GM12878 (cell line): ENCODE results near the gene UQCC2. TPM values are rescaled to one million over a fixed set of nuclear protein-coding genes. Genes with fewer than 3 reads are reported as not detected.

Experiments
- ATAC-seq: fragments of 200-7000 bp; cut with Tn5 transposase; 3 replicates; pipeline ENCODE4 v1.9.1; 2020; ENCODE audit warnings: mild to moderate bottlenecking, moderate library complexity
- BruUV-seq: library from RNA; stranded (reverse); fragments of 400-500 nt; replicated peaks from 2 replicates; lab custom pipeline; 2021; lab: Mats Ljungman, UMichigan
- CTCF ChIA-PET: fragments of 300-600 bp; sonication (Branson Sonifier 250); formaldehyde crosslinking; extraction: SDS; loops from one replicate; lab custom pipeline; 2021; ENCODE audit warnings: inconsistent platforms; lab: Yijun Ruan, JAX
- POLR2A ChIA-PET: fragments of 350-600 bp; formaldehyde crosslinking; extraction: SDS; loops from one replicate; lab custom pipeline; 2021; ENCODE audit warnings: inconsistent platforms; lab: Charles Lee
- RAD21 ChIA-PET: fragments of 300-600 bp; sonication (Branson Sonifier 250); formaldehyde crosslinking; loops from one replicate; lab custom pipeline; 2023; ENCODE audit warnings: antibody characterized with exemption; ENCODE audit not compliant: unreplicated experiment; lab: Charles Lee
- SMC1A ChIA-PET: fragments of 300-600 bp; sonication (Branson Sonifier 250); formaldehyde crosslinking; loops from one replicate; lab custom pipeline; 2023; ENCODE audit not compliant: unreplicated experiment, uncharacterized antibody; lab: Charles Lee
- DNase-seq: peaks from one replicate; pipeline ENCODE4 v3.0.0-alpha.2; 2011; ENCODE audit warnings: low read depth, low spot score
- FAIRE-seq: peaks from 3 replicates; lab custom pipeline; 2011; peaks lifted over from hg19 to GRCh38; lab: Jason Lieb, UNC
- H2AFZ ChIP-seq: 2 replicates; pipeline ENCODE4 v1.6.0; 2011; ENCODE audit warnings: low read depth, low read length, control low read depth; ENCODE audit not compliant: control insufficient read depth
- H3K27ac ChIP-seq: 2 replicates; pipeline ENCODE4 v1.5.1; 2011; ENCODE audit warnings: control low read depth; ENCODE audit not compliant: control insufficient read depth, insufficient read depth
- H3K27me3 ChIP-seq, 2 experiments: replicated peaks in 1 of 2; 2 replicates each; pipeline versions ENCODE4 v1.6.0 to v1.6.1; 2011; ENCODE audit warnings: low read length in 1 of 2; ENCODE audit not compliant: control insufficient read depth in 2 of 2, insufficient read depth in 2 of 2
- H3K36me3 ChIP-seq, 2 experiments: 2 replicates each; pipeline ENCODE4 v1.5.1; 2011; ENCODE audit warnings: low read length in 1 of 2; ENCODE audit not compliant: control insufficient read depth in 2 of 2, insufficient read depth in 2 of 2
- H3K4me1 ChIP-seq: 2 replicates; pipeline ENCODE4 v1.6.1; 2011; ENCODE audit warnings: mild to moderate bottlenecking, low read length, moderate library complexity, mixed read lengths; ENCODE audit not compliant: control insufficient read depth, insufficient read depth
- H3K4me2 ChIP-seq: 2 replicates; pipeline ENCODE4 v1.6.0; 2011; ENCODE audit warnings: control low read depth; ENCODE audit not compliant: control insufficient read depth, insufficient read depth
- H3K4me3 ChIP-seq: fragments of 200-600 bp; sonication (generic); 2 replicates; pipeline ENCODE4 v1.5.1; 2016
- H3K79me2 ChIP-seq: 2 replicates; pipeline ENCODE4 v1.6.0; 2011; ENCODE audit warnings: low read length; ENCODE audit not compliant: control insufficient read depth, insufficient read depth
- H3K9ac ChIP-seq: 2 replicates; pipeline ENCODE4 v1.8.0; 2011; ENCODE audit warnings: low read length, control low read depth, mixed read lengths; ENCODE audit not compliant: control insufficient read depth, insufficient read depth
- H3K9me3 ChIP-seq: replicated peaks from 3 replicates; pipeline ENCODE4 v1.5.1; 2011; ENCODE audit warnings: mild to moderate bottlenecking, low read length; ENCODE audit not compliant: control insufficient read depth, insufficient read depth
- H4K20me1 ChIP-seq: 2 replicates; pipeline ENCODE4 v1.6.0; 2011; ENCODE audit not compliant: control insufficient read depth, insufficient read depth
- ATF2 ChIP-seq: IDR thresholded peaks from 2 replicates; pipeline ENCODE4 v1.6.1; 2012; ENCODE audit warnings: low read length, inconsistent platforms
- ATF7 ChIP-seq: fragments of 450-650 bp; IDR thresholded peaks from 2 replicates; pipeline ENCODE4 v1.6.1; 2016; ENCODE audit warnings: low read depth, mild to moderate bottlenecking
- CHD4 ChIP-seq: fragments of 200-600 bp; sonication (generic); IDR thresholded peaks from 2 replicates; pipeline ENCODE4 v1.6.1; 2016; ENCODE audit warnings: mild to moderate bottlenecking
- MYC ChIP-seq: IDR thresholded peaks from 2 replicates; pipeline ENCODE4 v1.6.1; 2011; ENCODE audit warnings: mild to moderate bottlenecking, low read length, moderate library complexity, inconsistent platforms; ENCODE audit not compliant: insufficient read depth, insufficient replicate concordance, insufficient read length, severe bottlenecking
- RB1 ChIP-seq: fragments of 450-650 bp; formaldehyde crosslinking; IDR thresholded peaks from 2 replicates; pipeline ENCODE4 v1.6.1; 2017; ENCODE audit warnings: mild to moderate bottlenecking, borderline replicate concordance
- RELB ChIP-seq: fragments of 450-650 bp; IDR thresholded peaks from 2 replicates; pipeline ENCODE4 v1.6.1; 2017; ENCODE audit warnings: low read depth, mild to moderate bottlenecking, moderate library complexity
- SREBF2 ChIP-seq: IDR thresholded peaks from 2 replicates; pipeline ENCODE4 v1.6.1; 2012; ENCODE audit warnings: mild to moderate bottlenecking, low read length
- SUPT20H ChIP-seq: IDR thresholded peaks from 2 replicates; pipeline ENCODE4 v1.6.1; 2011; ENCODE audit warnings: low read depth, mild to moderate bottlenecking, low read length, moderate library complexity, borderline replicate concordance; ENCODE audit not compliant: control insufficient read depth
- ZBTB40 ChIP-seq: fragments of 450-650 bp; IDR thresholded peaks from 2 replicates; pipeline ENCODE4 v1.6.1; 2016; ENCODE audit warnings: mild to moderate bottlenecking, moderate library complexity, borderline replicate concordance
- WGBS: methylation state at CpG from one replicate; pipeline ENCODE4 v1.1.6; 2016; ENCODE audit warnings: low lambda C conversion rate; ENCODE audit not compliant: insufficient replicate concordance, insufficient coverage; ENCODE audit errors: missing lambda C conversion rate; 5-methylcytosine and 5-hydroxymethylcytosine counted together
- in situ Hi-C: fragments of 300-500 bp; cut with MboI; formaldehyde crosslinking; loops from 9 replicates; pipeline ENCODE4 v1.14.3; 2018; ENCODE audit warnings: mixed read lengths
- intact Hi-C: fragments of 100-400 bp; cut with micrococcal nuclease; formaldehyde crosslinking; loops from one replicate; pipeline ENCODE4 v1.14.2; 2022; ENCODE audit not compliant: unreplicated experiment
- polyA plus RNA-seq, 11 experiments: library from polyadenylated mRNA; depleted of rRNA in 4 of 11; unstranded in 6 of 11; stranded (reverse) in 5 of 11; fragments of >200 nt; fragmentation: Nextera tagmentation in 4 of 11; fragmentation: Illumina TruSeq in 1 of 11; extraction: Ambion mirVana in 4 of 11; extraction: Trizol in 1 of 11; gene quantifications; 1 replicate in 1 of 11; 2 replicates in 10 of 11; pipeline versions ENCODE4 v1.2.1 to v1.2.3, GENCODE V29; 2011 to 2016; ENCODE audit warnings: inconsistent platforms in 2 of 11, missing spikeins in 2 of 11, low read depth in 1 of 11
- total RNA-seq, 4 experiments: library from RNA; depleted of rRNA in 3 of 4; stranded (reverse); fragments of >200 nt in 3 of 4; fragmentation: Illumina TruSeq in 1 of 4; extraction: Trizol in 1 of 4; gene quantifications; 2 replicates each; pipeline versions ENCODE4 v1.2.1 to v1.2.3, GENCODE V29; 2013 to 2021
- TF ChIP-seq, protein P1 (sequence below): IDR thresholded peaks from 2 replicates; pipeline ENCODE4 v1.6.1; 2011; ENCODE audit warnings: borderline replicate concordance, low read depth, mild to moderate bottlenecking, moderate library complexity, low read length; ENCODE audit not compliant: insufficient read depth, poor library complexity, severe bottlenecking

The UQCC2 gene
- total and polyA plus RNA-seq, 10 of the 15 experiments (the other 5 are each of a cell fraction or from before 2014, with no cell fraction given) = 40.6 to 478 (median 71.2) TPM

- Histone ChIP-seq H3K9ac (no peak overlapping the region), H3K4me3 (no peak overlapping the region), H3K4me2 (no peak overlapping the region), H3K27me3 (no peaks in the 10 kb centered on the region), H2AFZ (no peak overlapping the region), H3K36me3 (no peaks in the 10 kb centered on the region; a peak in 1 of 4 replicates), H3K9me3 (no peaks in the 10 kb centered on the region), H4K20me1 (no peaks in the 10 kb centered on the region), H3K79me2 (peaks cover 10% of the 10 kb centered on the region), H3K4me1 (peaks cover 28% of the 10 kb centered on the region), H3K27ac (no peak overlapping the region)
- ChIA-PET CTCF (interaction anchor here (1.1 to 1.2 kb wide), 2 partner anchors 13 to 314 kb away, joined by 4 to 5 read pairs; no protein-coding TSS in a partner anchor), POLR2A (no interaction called here), SMC1A (interaction anchor here (0.7 to 1.0 kb wide), 2 partner anchors 31 to 53 kb away, joined by 3 read pairs; no protein-coding TSS in a partner anchor), RAD21 (interaction anchor here (0.7 kb wide), 1 partner anchor 12 kb away, joined by 3 read pairs; no protein-coding TSS in a partner anchor)
- 92% methylated on average over 2 of the region's 2 CpGs for WGBS
- no peak for TF ChIP-seq RELB
- no peak for TF ChIP-seq RB1
- TF ChIP-seq ATF2 = no peak
- TF ChIP-seq CHD4 = no peak
- no peak for TF ChIP-seq MYC
- TF ChIP-seq SREBF2 = no peak
- TF ChIP-seq SUPT20H = no peak
- TF ChIP-seq, protein P1, sequence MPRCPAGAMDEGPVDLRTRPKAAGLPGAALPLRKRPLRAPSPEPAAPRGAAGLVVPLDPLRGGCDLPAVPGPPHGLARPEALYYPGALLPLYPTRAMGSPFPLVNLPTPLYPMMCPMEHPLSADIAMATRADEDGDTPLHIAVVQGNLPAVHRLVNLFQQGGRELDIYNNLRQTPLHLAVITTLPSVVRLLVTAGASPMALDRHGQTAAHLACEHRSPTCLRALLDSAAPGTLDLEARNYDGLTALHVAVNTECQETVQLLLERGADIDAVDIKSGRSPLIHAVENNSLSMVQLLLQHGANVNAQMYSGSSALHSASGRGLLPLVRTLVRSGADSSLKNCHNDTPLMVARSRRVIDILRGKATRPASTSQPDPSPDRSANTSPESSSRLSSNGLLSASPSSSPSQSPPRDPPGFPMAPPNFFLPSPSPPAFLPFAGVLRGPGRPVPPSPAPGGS = no peak
- TF ChIP-seq ATF7 = no peak
- no peak for TF ChIP-seq ZBTB40
- ATAC-seq (no peak), FAIRE-seq (no peak), DNase-seq (no peak)
- in situ Hi-C loops = no loop called here
- BruUV-seq = no TSS peak
- intact Hi-C loops = no loop called here
Measured at GRCh38 chr6:33713786-33714185, 2.3 kb upstream of the UQCC2 start.
